GM12878 (cell line): ENCODE measurements around the gene NPM1. TPM values are rescaled to one million over a fixed set of nuclear protein-coding genes. Genes with fewer than 3 reads are reported as not detected.
"Not testable (repeated sequence)": the region's sequence is repeated elsewhere in the genome, so short reads cannot be mapped to it uniquely, and the experiment has no call there.

Source experiments
- ATAC-seq: fragments of 200-7000 bp; cut with Tn5 transposase; 3 replicates; pipeline ENCODE4 v1.9.1; 2020; ENCODE audit warnings: mild to moderate bottlenecking, moderate library complexity
- BruUV-seq: library from RNA; stranded (reverse); fragments of 400-500 nt; replicated peaks from 2 replicates; lab custom pipeline; 2021; lab: Mats Ljungman, UMichigan
- CTCF ChIA-PET: fragments of 300-600 bp; sonication (Branson Sonifier 250); formaldehyde crosslinking; extraction: SDS; loops from one replicate; lab custom pipeline; 2021; ENCODE audit warnings: inconsistent platforms; lab: Yijun Ruan, JAX
- POLR2A ChIA-PET: fragments of 350-600 bp; formaldehyde crosslinking; extraction: SDS; loops from one replicate; lab custom pipeline; 2021; ENCODE audit warnings: inconsistent platforms; lab: Charles Lee
- RAD21 ChIA-PET: fragments of 300-600 bp; sonication (Branson Sonifier 250); formaldehyde crosslinking; loops from one replicate; lab custom pipeline; 2023; ENCODE audit warnings: antibody characterized with exemption; ENCODE audit not compliant: unreplicated experiment; lab: Charles Lee
- SMC1A ChIA-PET: fragments of 300-600 bp; sonication (Branson Sonifier 250); formaldehyde crosslinking; loops from one replicate; lab custom pipeline; 2023; ENCODE audit not compliant: unreplicated experiment, uncharacterized antibody; lab: Charles Lee
- DNase-seq: peaks from one replicate; pipeline ENCODE4 v3.0.0-alpha.2; 2011; ENCODE audit warnings: low read depth, low spot score
- FAIRE-seq: peaks from 3 replicates; lab custom pipeline; 2011; peaks lifted over from hg19 to GRCh38; lab: Jason Lieb, UNC
- H2AFZ ChIP-seq: 2 replicates; pipeline ENCODE4 v1.6.0; 2011; ENCODE audit warnings: low read depth, low read length, control low read depth; ENCODE audit not compliant: control insufficient read depth
- H3K27ac ChIP-seq: 2 replicates; pipeline ENCODE4 v1.5.1; 2011; ENCODE audit warnings: control low read depth; ENCODE audit not compliant: control insufficient read depth, insufficient read depth
- H3K27me3 ChIP-seq, 2 experiments: replicated peaks in 1 of 2; 2 replicates each; pipeline versions ENCODE4 v1.6.0 to v1.6.1; 2011; ENCODE audit warnings: low read length in 1 of 2; ENCODE audit not compliant: control insufficient read depth in 2 of 2, insufficient read depth in 2 of 2
- H3K36me3 ChIP-seq, 2 experiments: 2 replicates each; pipeline ENCODE4 v1.5.1; 2011; ENCODE audit warnings: low read length in 1 of 2; ENCODE audit not compliant: control insufficient read depth in 2 of 2, insufficient read depth in 2 of 2
- H3K4me1 ChIP-seq: 2 replicates; pipeline ENCODE4 v1.6.1; 2011; ENCODE audit warnings: mild to moderate bottlenecking, low read length, moderate library complexity, mixed read lengths; ENCODE audit not compliant: control insufficient read depth, insufficient read depth
- H3K4me2 ChIP-seq: 2 replicates; pipeline ENCODE4 v1.6.0; 2011; ENCODE audit warnings: control low read depth; ENCODE audit not compliant: control insufficient read depth, insufficient read depth
- H3K4me3 ChIP-seq: fragments of 200-600 bp; sonication (generic); 2 replicates; pipeline ENCODE4 v1.5.1; 2016
- H3K79me2 ChIP-seq: 2 replicates; pipeline ENCODE4 v1.6.0; 2011; ENCODE audit warnings: low read length; ENCODE audit not compliant: control insufficient read depth, insufficient read depth
- H3K9ac ChIP-seq: 2 replicates; pipeline ENCODE4 v1.8.0; 2011; ENCODE audit warnings: low read length, control low read depth, mixed read lengths; ENCODE audit not compliant: control insufficient read depth, insufficient read depth
- H3K9me3 ChIP-seq: replicated peaks from 3 replicates; pipeline ENCODE4 v1.5.1; 2011; ENCODE audit warnings: mild to moderate bottlenecking, low read length; ENCODE audit not compliant: control insufficient read depth, insufficient read depth
- H4K20me1 ChIP-seq: 2 replicates; pipeline ENCODE4 v1.6.0; 2011; ENCODE audit not compliant: control insufficient read depth, insufficient read depth
- KAT2A ChIP-seq: conservative IDR thresholded peaks from 2 replicates; pipeline ENCODE4 v1.6.1; 2011; ENCODE audit warnings: low read depth, low read length; ENCODE audit not compliant: control insufficient read depth
- POLR2AphosphoS2 ChIP-seq: IDR thresholded peaks from 2 replicates; pipeline ENCODE4 v1.6.1; 2011; ENCODE audit warnings: low read depth, mild to moderate bottlenecking, low read length, improper control_type of control experiment, moderate library complexity
- SMAD1 ChIP-seq: fragments of 450-650 bp; IDR thresholded peaks from 2 replicates; pipeline ENCODE4 v1.6.1; 2018; ENCODE audit warnings: mild to moderate bottlenecking, low read depth; ENCODE audit not compliant: partially characterized antibody
- SREBF2 ChIP-seq: IDR thresholded peaks from 2 replicates; pipeline ENCODE4 v1.6.1; 2012; ENCODE audit warnings: mild to moderate bottlenecking, low read length
- STAT1 ChIP-seq: fragments of 450-650 bp; conservative IDR thresholded peaks from 2 replicates; pipeline ENCODE4 v1.6.1; 2014; ENCODE audit warnings: antibody characterized with exemption, mild to moderate bottlenecking
- TBL1XR1 ChIP-seq: IDR thresholded peaks from 2 replicates; pipeline ENCODE4 v1.6.1; 2012; ENCODE audit warnings: low read depth, low read length, improper control_type of control experiment
- WGBS: methylation state at CpG from one replicate; pipeline ENCODE4 v1.1.6; 2016; ENCODE audit warnings: low lambda C conversion rate; ENCODE audit not compliant: insufficient replicate concordance, insufficient coverage; ENCODE audit errors: missing lambda C conversion rate; 5-methylcytosine and 5-hydroxymethylcytosine counted together
- in situ Hi-C: fragments of 300-500 bp; cut with MboI; formaldehyde crosslinking; loops from 9 replicates; pipeline ENCODE4 v1.14.3; 2018; ENCODE audit warnings: mixed read lengths
- intact Hi-C: fragments of 100-400 bp; cut with micrococcal nuclease; formaldehyde crosslinking; loops from one replicate; pipeline ENCODE4 v1.14.2; 2022; ENCODE audit not compliant: unreplicated experiment
- polyA plus RNA-seq, 11 experiments: library from polyadenylated mRNA; depleted of rRNA in 4 of 11; unstranded in 6 of 11; stranded (reverse) in 5 of 11; fragments of >200 nt; fragmentation: Nextera tagmentation in 4 of 11; fragmentation: Illumina TruSeq in 1 of 11; extraction: Ambion mirVana in 4 of 11; extraction: Trizol in 1 of 11; gene quantifications; 1 replicate in 1 of 11; 2 replicates in 10 of 11; pipeline versions ENCODE4 v1.2.1 to v1.2.3, GENCODE V29; 2011 to 2016; ENCODE audit warnings: inconsistent platforms in 2 of 11, missing spikeins in 2 of 11, low read depth in 1 of 11
- total RNA-seq, 4 experiments: library from RNA; depleted of rRNA in 3 of 4; stranded (reverse); fragments of >200 nt in 3 of 4; fragmentation: Illumina TruSeq in 1 of 4; extraction: Trizol in 1 of 4; gene quantifications; 2 replicates each; pipeline versions ENCODE4 v1.2.1 to v1.2.3, GENCODE V29; 2013 to 2021
- TF ChIP-seq, protein P1 (sequence below): IDR thresholded peaks from 2 replicates; pipeline ENCODE4 v1.6.1; 2012; ENCODE audit warnings: low read depth, low read length, improper control_type of control experiment
- TF ChIP-seq, protein P2 (sequence below): fragments of 450-650 bp; formaldehyde crosslinking; IDR thresholded peaks from 2 replicates; pipeline ENCODE4 v1.5.0; 2022; ENCODE audit warnings: mild to moderate bottlenecking, missing genetic modification characterization

Gene NPM1
- total and polyA plus RNA-seq, 10 of the 15 experiments (the other 5 are each of a cell fraction or from before 2014, with no cell fraction given) = 1,843 to 5,466 (median 2,866) TPM

DNA sequence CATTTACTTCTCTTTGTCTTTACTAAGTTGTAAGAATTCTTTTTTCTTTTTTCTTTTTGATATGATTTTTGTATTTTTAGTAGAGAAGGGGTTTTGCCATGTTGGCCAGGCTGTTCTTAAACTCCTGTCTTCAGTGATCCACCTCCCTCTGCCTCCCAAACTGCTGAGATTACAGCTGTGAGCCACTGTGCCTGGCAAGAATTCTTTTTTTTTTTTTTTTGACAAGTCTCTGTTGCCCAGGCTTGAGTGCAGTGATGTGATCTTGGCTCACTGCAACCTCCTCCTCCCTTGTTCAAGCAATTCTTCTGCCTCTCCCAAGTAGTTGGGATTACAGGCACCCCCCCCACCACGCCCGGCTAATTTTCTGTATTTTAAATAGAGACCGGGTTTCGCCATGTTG is 9.9 kb downstream of the NPM1 start (continued):
- TF ChIP-seq, protein P1, sequence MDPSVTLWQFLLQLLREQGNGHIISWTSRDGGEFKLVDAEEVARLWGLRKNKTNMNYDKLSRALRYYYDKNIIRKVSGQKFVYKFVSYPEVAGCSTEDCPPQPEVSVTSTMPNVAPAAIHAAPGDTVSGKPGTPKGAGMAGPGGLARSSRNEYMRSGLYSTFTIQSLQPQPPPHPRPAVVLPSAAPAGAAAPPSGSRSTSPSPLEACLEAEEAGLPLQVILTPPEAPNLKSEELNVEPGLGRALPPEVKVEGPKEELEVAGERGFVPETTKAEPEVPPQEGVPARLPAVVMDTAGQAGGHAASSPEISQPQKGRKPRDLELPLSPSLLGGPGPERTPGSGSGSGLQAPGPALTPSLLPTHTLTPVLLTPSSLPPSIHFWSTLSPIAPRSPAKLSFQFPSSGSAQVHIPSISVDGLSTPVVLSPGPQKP = no peak
- TF ChIP-seq STAT1 (no peak), POLR2AphosphoS2 (no peak), SREBF2 (no peak), SMAD1 (no peak), TBL1XR1 (no peak), KAT2A (no peak)
- TF ChIP-seq, protein P2, sequence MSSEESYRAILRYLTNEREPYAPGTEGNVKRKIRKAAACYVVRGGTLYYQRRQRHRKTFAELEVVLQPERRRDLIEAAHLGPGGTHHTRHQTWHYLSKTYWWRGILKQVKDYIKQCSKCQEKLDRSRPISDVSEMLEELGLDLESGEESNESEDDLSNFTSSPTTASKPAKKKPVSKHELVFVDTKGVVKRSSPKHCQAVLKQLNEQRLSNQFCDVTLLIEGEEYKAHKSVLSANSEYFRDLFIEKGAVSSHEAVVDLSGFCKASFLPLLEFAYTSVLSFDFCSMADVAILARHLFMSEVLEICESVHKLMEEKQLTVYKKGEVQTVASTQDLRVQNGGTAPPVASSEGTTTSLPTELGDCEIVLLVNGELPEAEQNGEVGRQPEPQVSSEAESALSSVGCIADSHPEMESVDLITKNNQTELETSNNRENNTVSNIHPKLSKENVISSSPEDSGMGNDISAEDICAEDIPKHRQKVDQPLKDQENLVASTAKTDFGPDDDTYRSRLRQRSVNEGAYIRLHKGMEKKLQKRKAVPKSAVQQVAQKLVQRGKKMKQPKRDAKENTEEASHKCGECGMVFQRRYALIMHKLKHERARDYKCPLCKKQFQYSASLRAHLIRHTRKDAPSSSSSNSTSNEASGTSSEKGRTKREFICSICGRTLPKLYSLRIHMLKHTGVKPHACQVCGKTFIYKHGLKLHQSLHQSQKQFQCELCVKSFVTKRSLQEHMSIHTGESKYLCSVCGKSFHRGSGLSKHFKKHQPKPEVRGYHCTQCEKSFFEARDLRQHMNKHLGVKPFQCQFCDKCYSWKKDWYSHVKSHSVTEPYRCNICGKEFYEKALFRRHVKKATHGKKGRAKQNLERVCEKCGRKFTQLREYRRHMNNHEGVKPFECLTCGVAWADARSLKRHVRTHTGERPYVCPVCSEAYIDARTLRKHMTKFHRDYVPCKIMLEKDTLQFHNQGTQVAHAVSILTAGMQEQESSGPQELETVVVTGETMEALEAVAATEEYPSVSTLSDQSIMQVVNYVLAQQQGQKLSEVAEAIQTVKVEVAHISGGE (CRISPR knock-in tag) = no peak

DNA sequence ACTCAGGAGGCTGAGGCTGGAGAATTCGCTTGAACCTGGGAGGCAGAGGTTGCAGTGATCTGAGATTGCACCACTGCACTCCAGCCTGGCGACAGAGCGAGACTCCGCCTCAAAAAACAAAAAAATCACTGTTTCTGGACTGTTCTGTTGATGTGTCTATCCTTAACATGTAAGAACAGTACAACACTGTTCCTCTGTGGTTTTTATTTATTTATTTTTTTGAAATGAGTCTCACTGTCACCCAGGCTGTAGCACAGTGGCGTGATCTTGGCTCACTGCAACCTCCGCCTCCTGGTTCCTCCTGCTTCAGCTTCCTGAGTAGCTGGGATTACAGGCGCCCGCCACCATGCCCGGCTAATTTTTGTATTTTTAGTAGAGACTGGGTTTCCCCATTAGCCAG is 11.0 kb downstream of the NPM1 start:
- DNase-seq, H3K27me3 ChIP-seq, H3K4me1 ChIP-seq, CTCF ChIA-PET, H3K9ac ChIP-seq, H3K9me3 ChIP-seq, in situ Hi-C loops, FAIRE-seq, BruUV-seq, intact Hi-C loops, H2AFZ ChIP-seq, H3K27ac ChIP-seq: not testable (repeated sequence)
- peaks cover 25 to 44% of the 10 kb centered on the region in 2 experiments for H3K36me3 ChIP-seq
- H4K20me1 ChIP-seq = peaks cover 15% of the 10 kb centered on the region; the same call in 1 of the 2 replicates
- H3K79me2 ChIP-seq = peaks cover 75% of the 10 kb centered on the region
- POLR2A ChIA-PET = interaction anchor here (1.1 kb wide), 1 partner anchor 9 kb away, joined by 3 read pairs; no protein-coding TSS in a partner anchor
- WGBS = 81% methylated on average over 9 of the region's 9 CpGs
- SMC1A ChIA-PET = interaction anchor here (0.8 to 1.0 kb wide), 2 partner anchors 16 to 508 kb away, joined by 3 to 4 read pairs; no protein-coding TSS in a partner anchor
- peak overlapping the region; percentile 39 for H3K4me3 ChIP-seq
- peak; percentile 7 for ATAC-seq
- RAD21 ChIA-PET = interaction anchor here (0.6 kb wide), 1 partner anchor 72 kb away, joined by 3 read pairs; no protein-coding TSS in a partner anchor
- H3K4me2 ChIP-seq = peak overlapping the region; percentile 7; the same call in 1 of the 2 replicates
